Fibroblast of mammary gland (primary cell): ENCODE measurements around the gene SNX9.
"Not testable (repeated sequence)": the region's sequence is repeated elsewhere in the genome, so short reads cannot be mapped to it uniquely, and the experiment has no call there.

Experiments used
- DNase-seq: peaks from one replicate; pipeline ENCODE4 v3.0.0-alpha.2; 2010; ENCODE audit warnings: low read depth
- H3K4me3 ChIP-seq: 2 replicates; pipeline ENCODE4 v1.5.1; 2011; ENCODE audit warnings: low read depth, mild to moderate bottlenecking, low read length, moderate library complexity; ENCODE audit not compliant: control insufficient read depth
- CTCF ChIP-seq: conservative IDR thresholded peaks from 2 replicates; pipeline ENCODE4 v1.5.1; 2011; ENCODE audit warnings: low read depth, low read length, inconsistent platforms; ENCODE audit not compliant: control insufficient read depth, insufficient read depth

SNX9 gene

GRCh38 chr6:157967486-157967885 is 144.4 kb downstream of the SNX9 start:
- no peak for DNase-seq
- no peak overlapping the region for H3K4me3 ChIP-seq
- TF ChIP-seq CTCF, result no peak

- DNase-seq, H3K4me3 ChIP-seq: not testable (repeated sequence)
These were observed 149.1 kb downstream of the SNX9 start for GRCh38 chr6:157972177-157972576.

GRCh38 chr6:157974341-157974894 is 151.4 kb downstream of the SNX9 start:
- no peak for TF ChIP-seq CTCF
- H3K4me3 ChIP-seq, result no peak overlapping the region
- peak; percentile 42 for DNase-seq

- no peak for DNase-seq
- no peak for TF ChIP-seq CTCF
These were observed 151.9 kb downstream of the SNX9 start for GRCh38 chr6:157974967-157975366.

GRCh38 chr6:157975456-157975855 is 152.4 kb downstream of the SNX9 start:
- TF ChIP-seq CTCF, result no peak
- no peak overlapping the region for H3K4me3 ChIP-seq
- DNase-seq, result no peak

More at GRCh38 chr6:157974967-157975366, 151.9 kb downstream of the SNX9 start:
- H3K4me3 ChIP-seq, result no peak overlapping the region

- H3K4me3 ChIP-seq, result no peak overlapping the region
- DNase-seq, result no peak
- TF ChIP-seq CTCF, result no peak
These were observed 153.5 kb downstream of the SNX9 start for GRCh38 chr6:157976345-157977175.

GRCh38 chr6:157977176-157977804 is 154.2 kb downstream of the SNX9 start:
- TF ChIP-seq CTCF, result no peak
- H3K4me3 ChIP-seq, result no peak overlapping the region
- DNase-seq, result no peak
